Panc1 (cell line): ENCODE measurements around the gene CEBPE. TPM values are rescaled to one million over a fixed set of nuclear protein-coding genes. Genes with fewer than 3 reads are reported as not detected.

ENCODE experiments used
- ATAC-seq: fragments of 200-7000 bp; cut with Tn5 transposase; 2 replicates; pipeline ENCODE4 v1.9.1; 2020; ENCODE audit warnings: mild to moderate bottlenecking, moderate library complexity
- BruUV-seq: library from RNA; stranded (reverse); fragments of 400-500 nt; replicated peaks from 2 replicates; lab custom pipeline; 2021; lab: Mats Ljungman, UMichigan
- CTCF ChIA-PET: fragments of 300-600 bp; sonication (Branson Sonifier 250); formaldehyde crosslinking; loops from one replicate; lab custom pipeline; 2022; ENCODE audit warnings: antibody characterized with exemption; lab: Charles Lee
- POLR2A ChIA-PET: fragments of 300-600 bp; sonication (Branson Sonifier 250); formaldehyde crosslinking; loops from one replicate; lab custom pipeline; 2022; ENCODE audit warnings: antibody characterized with exemption; lab: Charles Lee
- DNase-seq: peaks from one replicate; pipeline ENCODE4 v3.0.0-alpha.2; 2010; ENCODE audit warnings: low read depth, low spot score
- H3K27ac ChIP-seq: 2 replicates; pipeline ENCODE4 v1.5.1; 2011; ENCODE audit warnings: mild to moderate bottlenecking, low read length, inconsistent platforms
- H3K27me3 ChIP-seq: fragments of 200-500 bp; sonication (Bioruptor generic); 2 replicates; pipeline ENCODE4 v1.6.0; 2014; ENCODE audit warnings: low read length, inconsistent platforms; ENCODE audit not compliant: control insufficient read depth, insufficient read depth
- H3K36me3 ChIP-seq: fragments of 200-500 bp; sonication (Bioruptor generic); 2 replicates; pipeline ENCODE4 v1.5.1; 2014; ENCODE audit warnings: inconsistent platforms, mild to moderate bottlenecking, low read length, moderate library complexity; ENCODE audit not compliant: control insufficient read depth, insufficient read depth
- H3K4me1 ChIP-seq: 2 replicates; pipeline ENCODE4 v1.5.1; 2011; ENCODE audit warnings: inconsistent platforms, mild to moderate bottlenecking, low read length, moderate library complexity; ENCODE audit not compliant: control insufficient read depth, insufficient read depth
- H3K4me3 ChIP-seq, 2 experiments: 2 replicates each; pipeline ENCODE4 v1.5.1; 2011 to 2012; ENCODE audit warnings: low read depth in 2 of 2, low read length in 2 of 2, mild to moderate bottlenecking in 2 of 2, inconsistent platforms in 1 of 2, moderate library complexity in 1 of 2
- H3K9me3 ChIP-seq: fragments of 200-500 bp; sonication (Bioruptor generic); 2 replicates; pipeline ENCODE4 v1.5.1; 2014; ENCODE audit warnings: low read depth, mild to moderate bottlenecking, inconsistent platforms, low read length, moderate library complexity; ENCODE audit not compliant: control insufficient read depth, insufficient read depth
- POLR2AphosphoS5 ChIP-seq: IDR thresholded peaks from 2 replicates; pipeline ENCODE4 v1.6.1; 2012; ENCODE audit warnings: mild to moderate bottlenecking, low read depth, low read length, moderate library complexity
- SIN3A ChIP-seq: IDR thresholded peaks from 2 replicates; pipeline ENCODE4 v1.6.1; 2012; ENCODE audit warnings: low read depth, mild to moderate bottlenecking, low read length, moderate library complexity, borderline replicate concordance; ENCODE audit not compliant: insufficient read depth
- TCF7L2 ChIP-seq: IDR thresholded peaks from 2 replicates; pipeline ENCODE4 v1.6.1; 2011; ENCODE audit warnings: mild to moderate bottlenecking, low read depth, low read length, inconsistent platforms
- in situ Hi-C: cut with HindIII; loops from 2 replicates; pipeline ENCODE4 v1.10.0; 2016; ENCODE audit warnings: low sequenced_read_pairs, low pct_unique_long_range_greater_than_20kb
- intact Hi-C: fragments of 100-400 bp; cut with micrococcal nuclease; formaldehyde crosslinking; loops from one replicate; pipeline ENCODE4 v1.10.0; 2022; ENCODE audit not compliant: unreplicated experiment
- total RNA-seq: library from RNA; stranded (reverse); gene quantifications from one replicate; pipeline ENCODE4 v1.2.1, GENCODE V29; 2021; ENCODE audit not compliant: unreplicated experiment
- TF ChIP-seq, protein P1 (sequence below): fragments of 450-650 bp; IDR thresholded peaks from 2 replicates; pipeline ENCODE4 v1.5.1; 2017; ENCODE audit warnings: mild to moderate bottlenecking
- TF ChIP-seq, protein P2 (sequence below), 2 experiments: IDR thresholded peaks; 2 replicates each; pipeline ENCODE4 v1.6.1; 2011 to 2012; ENCODE audit warnings: low read depth in 2 of 2, control low read depth in 1 of 2, low read length in 1 of 2, mild to moderate bottlenecking in 1 of 2, moderate library complexity in 1 of 2; ENCODE audit not compliant: insufficient read depth in 1 of 2

Gene CEBPE
- total RNA-seq, 1 experiment from 2014 or later, result not detected

DNA sequence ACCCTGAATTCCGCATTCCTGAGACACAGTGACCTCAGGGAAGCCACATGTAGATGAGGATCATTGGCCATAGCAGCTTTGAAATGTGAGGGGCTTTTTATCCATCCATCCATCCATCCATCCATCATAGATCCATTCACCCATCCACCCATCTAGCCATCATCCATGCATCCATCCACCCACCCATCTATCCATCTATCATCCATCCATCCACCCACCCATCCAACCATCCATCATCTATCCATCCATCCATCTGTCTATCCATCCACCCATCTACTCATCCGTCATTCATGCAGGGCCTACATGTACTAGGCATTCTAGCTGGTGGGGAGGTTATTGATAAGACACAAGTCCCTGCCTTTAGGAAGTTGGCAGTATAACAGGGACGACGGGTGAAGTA lies 27.9 kb upstream of the CEBPE start:
- no peaks in the 10 kb centered on the region; the same call in 1 of the 2 replicates for H3K27me3 ChIP-seq
- intact Hi-C loops, result no loop called here
- DNase-seq, result no peak
- no TSS peak for BruUV-seq
- no peak overlapping the region for H3K27ac ChIP-seq
- no peaks in the 10 kb centered on the region for H3K4me1 ChIP-seq
- no peak for ATAC-seq
- ChIA-PET CTCF (no interaction called here), POLR2A (no interaction called here)
- H3K9me3 ChIP-seq, result no peaks in the 10 kb centered on the region
- H3K36me3 ChIP-seq, result no peaks in the 10 kb centered on the region
- TF ChIP-seq TCF7L2 (no peak), POLR2AphosphoS5 (no peak), SIN3A (no peak)
- TF ChIP-seq, protein P1, sequence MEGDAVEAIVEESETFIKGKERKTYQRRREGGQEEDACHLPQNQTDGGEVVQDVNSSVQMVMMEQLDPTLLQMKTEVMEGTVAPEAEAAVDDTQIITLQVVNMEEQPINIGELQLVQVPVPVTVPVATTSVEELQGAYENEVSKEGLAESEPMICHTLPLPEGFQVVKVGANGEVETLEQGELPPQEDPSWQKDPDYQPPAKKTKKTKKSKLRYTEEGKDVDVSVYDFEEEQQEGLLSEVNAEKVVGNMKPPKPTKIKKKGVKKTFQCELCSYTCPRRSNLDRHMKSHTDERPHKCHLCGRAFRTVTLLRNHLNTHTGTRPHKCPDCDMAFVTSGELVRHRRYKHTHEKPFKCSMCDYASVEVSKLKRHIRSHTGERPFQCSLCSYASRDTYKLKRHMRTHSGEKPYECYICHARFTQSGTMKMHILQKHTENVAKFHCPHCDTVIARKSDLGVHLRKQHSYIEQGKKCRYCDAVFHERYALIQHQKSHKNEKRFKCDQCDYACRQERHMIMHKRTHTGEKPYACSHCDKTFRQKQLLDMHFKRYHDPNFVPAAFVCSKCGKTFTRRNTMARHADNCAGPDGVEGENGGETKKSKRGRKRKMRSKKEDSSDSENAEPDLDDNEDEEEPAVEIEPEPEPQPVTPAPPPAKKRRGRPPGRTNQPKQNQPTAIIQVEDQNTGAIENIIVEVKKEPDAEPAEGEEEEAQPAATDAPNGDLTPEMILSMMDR, result no peak
- TF ChIP-seq, protein P2, sequence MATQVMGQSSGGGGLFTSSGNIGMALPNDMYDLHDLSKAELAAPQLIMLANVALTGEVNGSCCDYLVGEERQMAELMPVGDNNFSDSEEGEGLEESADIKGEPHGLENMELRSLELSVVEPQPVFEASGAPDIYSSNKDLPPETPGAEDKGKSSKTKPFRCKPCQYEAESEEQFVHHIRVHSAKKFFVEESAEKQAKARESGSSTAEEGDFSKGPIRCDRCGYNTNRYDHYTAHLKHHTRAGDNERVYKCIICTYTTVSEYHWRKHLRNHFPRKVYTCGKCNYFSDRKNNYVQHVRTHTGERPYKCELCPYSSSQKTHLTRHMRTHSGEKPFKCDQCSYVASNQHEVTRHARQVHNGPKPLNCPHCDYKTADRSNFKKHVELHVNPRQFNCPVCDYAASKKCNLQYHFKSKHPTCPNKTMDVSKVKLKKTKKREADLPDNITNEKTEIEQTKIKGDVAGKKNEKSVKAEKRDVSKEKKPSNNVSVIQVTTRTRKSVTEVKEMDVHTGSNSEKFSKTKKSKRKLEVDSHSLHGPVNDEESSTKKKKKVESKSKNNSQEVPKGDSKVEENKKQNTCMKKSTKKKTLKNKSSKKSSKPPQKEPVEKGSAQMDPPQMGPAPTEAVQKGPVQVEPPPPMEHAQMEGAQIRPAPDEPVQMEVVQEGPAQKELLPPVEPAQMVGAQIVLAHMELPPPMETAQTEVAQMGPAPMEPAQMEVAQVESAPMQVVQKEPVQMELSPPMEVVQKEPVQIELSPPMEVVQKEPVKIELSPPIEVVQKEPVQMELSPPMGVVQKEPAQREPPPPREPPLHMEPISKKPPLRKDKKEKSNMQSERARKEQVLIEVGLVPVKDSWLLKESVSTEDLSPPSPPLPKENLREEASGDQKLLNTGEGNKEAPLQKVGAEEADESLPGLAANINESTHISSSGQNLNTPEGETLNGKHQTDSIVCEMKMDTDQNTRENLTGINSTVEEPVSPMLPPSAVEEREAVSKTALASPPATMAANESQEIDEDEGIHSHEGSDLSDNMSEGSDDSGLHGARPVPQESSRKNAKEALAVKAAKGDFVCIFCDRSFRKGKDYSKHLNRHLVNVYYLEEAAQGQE (IDR thresholded peaks at IDR 0.05; ENCODE audit: insufficient read depth in 1 of 2, low read depth in 2 of 2, low read length in 1 of 2), result no peak
- no peak overlapping the region for H3K4me3 ChIP-seq
- in situ Hi-C loops, result no loop called here

DNA sequence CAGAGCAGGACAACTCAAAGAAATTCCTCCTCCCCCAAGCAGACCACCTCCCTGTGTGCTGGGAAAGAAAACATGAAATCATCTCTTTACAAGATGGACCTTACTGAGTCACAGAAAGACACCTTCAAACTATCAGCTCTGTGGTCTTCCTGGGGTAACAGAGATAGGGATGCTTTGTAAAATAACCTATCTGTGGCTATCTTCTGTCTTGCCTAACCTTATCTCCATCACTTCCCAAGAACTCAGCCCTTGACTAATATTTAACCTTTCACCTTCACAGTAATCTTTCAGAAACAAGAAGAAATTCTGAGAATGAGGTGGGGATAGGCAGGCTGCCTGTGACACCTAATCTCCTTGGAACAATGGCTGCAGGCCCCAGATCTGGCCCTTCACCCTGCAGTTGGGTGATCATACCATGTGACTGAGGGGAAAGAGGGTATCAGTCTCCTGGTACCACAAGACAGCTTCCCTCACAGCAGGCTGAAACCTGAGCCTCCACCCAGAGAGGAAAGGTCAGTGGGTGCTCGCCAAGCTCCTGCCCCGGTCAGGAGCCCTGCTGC lies 27.4 kb upstream of the CEBPE start:
- POLR2A ChIA-PET, result no interaction called here
- ATAC-seq, result no peak

More for the DNA sequence above, 27.4 kb upstream of the CEBPE start:
- no peak for DNase-seq
- H3K27me3 ChIP-seq, result no peaks in the 10 kb centered on the region; the same call in 1 of the 2 replicates
- no peak overlapping the region for H3K27ac ChIP-seq
- CTCF ChIA-PET, result interaction anchor here (1.1 kb wide), 1 partner anchor 26 kb away, joined by 3 read pairs; no protein-coding TSS in a partner anchor
- no peaks in the 10 kb centered on the region for H3K9me3 ChIP-seq
- H3K36me3 ChIP-seq, result no peaks in the 10 kb centered on the region
- no TSS peak for BruUV-seq
- H3K4me3 ChIP-seq, result no peak overlapping the region
- intact Hi-C loops (no loop called here), in situ Hi-C loops (no loop called here)
- no peak for TF ChIP-seq POLR2AphosphoS5
- TF ChIP-seq, protein P1, result no peak
- TF ChIP-seq, protein P2 (IDR thresholded peaks at IDR 0.05; ENCODE audit: insufficient read depth in 1 of 2, low read depth in 2 of 2, low read length in 1 of 2), result no peak
- no peak for TF ChIP-seq TCF7L2
- no peak for TF ChIP-seq SIN3A
- no peaks in the 10 kb centered on the region for H3K4me1 ChIP-seq
